ENCODE results near the gene CDC25B. TPM values are rescaled to one million over a fixed set of nuclear protein-coding genes. Genes with fewer than 3 reads are reported as not detected.

CDC25B gene
- total and polyA plus RNA-seq, 10 of the 15 experiments (the other 5 are each of a cell fraction or from before 2014, with no cell fraction given), result 4.6 to 58.8 (median 24.6) TPM

GRCh38 chr20:3768342-3769130 is 27.6 kb upstream of the CDC25B start (continued):
- TF ChIP-seq ZBTB33 (IDR thresholded peaks at IDR 0.05) (no peak), IRF3 (IDR thresholded peaks at IDR 0.05) (no peak), CREB1 (IDR thresholded peaks at IDR 0.05; ENCODE audit: low read depth) (no peak), REST (IDR thresholded peaks at IDR 0.05; ENCODE audit: low read depth, low read length) (no peak), PRDM15 (CRISPR knock-in tag; IDR thresholded peaks at IDR 0.05) (no peak), RELA (IDR thresholded peaks at IDR 0.05; ENCODE audit: borderline replicate concordance, partially characterized antibody) (peak; percentile 20), SIX5 (IDR thresholded peaks at IDR 0.05; ENCODE audit: low read depth, low read length, severe bottlenecking) (no peak), MEF2A (IDR thresholded peaks at IDR 0.05; ENCODE audit: insufficient read depth, low read depth, low read length) (no peak), SPI1 (IDR thresholded peaks at IDR 0.05; ENCODE audit: borderline replicate concordance, insufficient read depth, low read depth, low read length) (no peak)
- TF ChIP-seq, protein P1, sequence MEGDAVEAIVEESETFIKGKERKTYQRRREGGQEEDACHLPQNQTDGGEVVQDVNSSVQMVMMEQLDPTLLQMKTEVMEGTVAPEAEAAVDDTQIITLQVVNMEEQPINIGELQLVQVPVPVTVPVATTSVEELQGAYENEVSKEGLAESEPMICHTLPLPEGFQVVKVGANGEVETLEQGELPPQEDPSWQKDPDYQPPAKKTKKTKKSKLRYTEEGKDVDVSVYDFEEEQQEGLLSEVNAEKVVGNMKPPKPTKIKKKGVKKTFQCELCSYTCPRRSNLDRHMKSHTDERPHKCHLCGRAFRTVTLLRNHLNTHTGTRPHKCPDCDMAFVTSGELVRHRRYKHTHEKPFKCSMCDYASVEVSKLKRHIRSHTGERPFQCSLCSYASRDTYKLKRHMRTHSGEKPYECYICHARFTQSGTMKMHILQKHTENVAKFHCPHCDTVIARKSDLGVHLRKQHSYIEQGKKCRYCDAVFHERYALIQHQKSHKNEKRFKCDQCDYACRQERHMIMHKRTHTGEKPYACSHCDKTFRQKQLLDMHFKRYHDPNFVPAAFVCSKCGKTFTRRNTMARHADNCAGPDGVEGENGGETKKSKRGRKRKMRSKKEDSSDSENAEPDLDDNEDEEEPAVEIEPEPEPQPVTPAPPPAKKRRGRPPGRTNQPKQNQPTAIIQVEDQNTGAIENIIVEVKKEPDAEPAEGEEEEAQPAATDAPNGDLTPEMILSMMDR (IDR thresholded peaks at IDR 0.05 in 2 of 3, conservative IDR thresholded peaks at IDR 0.05 in 1 of 3; ENCODE audit: control insufficient read depth in 2 of 3, extremely low read depth in 1 of 3, insufficient read depth in 1 of 3, low read depth in 3 of 3, low read length in 3 of 3), result peak; percentile 66 to 73 (median 68)
- TF ChIP-seq, protein P2, sequence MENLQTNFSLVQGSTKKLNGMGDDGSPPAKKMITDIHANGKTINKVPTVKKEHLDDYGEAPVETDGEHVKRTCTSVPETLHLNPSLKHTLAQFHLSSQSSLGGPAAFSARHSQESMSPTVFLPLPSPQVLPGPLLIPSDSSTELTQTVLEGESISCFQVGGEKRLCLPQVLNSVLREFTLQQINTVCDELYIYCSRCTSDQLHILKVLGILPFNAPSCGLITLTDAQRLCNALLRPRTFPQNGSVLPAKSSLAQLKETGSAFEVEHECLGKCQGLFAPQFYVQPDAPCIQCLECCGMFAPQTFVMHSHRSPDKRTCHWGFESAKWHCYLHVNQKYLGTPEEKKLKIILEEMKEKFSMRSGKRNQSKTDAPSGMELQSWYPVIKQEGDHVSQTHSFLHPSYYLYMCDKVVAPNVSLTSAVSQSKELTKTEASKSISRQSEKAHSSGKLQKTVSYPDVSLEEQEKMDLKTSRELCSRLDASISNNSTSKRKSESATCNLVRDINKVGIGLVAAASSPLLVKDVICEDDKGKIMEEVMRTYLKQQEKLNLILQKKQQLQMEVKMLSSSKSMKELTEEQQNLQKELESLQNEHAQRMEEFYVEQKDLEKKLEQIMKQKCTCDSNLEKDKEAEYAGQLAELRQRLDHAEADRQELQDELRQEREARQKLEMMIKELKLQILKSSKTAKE (IDR thresholded peaks at IDR 0.05; ENCODE audit: low read depth, poor library complexity, severe bottlenecking), result no peak
- TF ChIP-seq, protein P3, sequence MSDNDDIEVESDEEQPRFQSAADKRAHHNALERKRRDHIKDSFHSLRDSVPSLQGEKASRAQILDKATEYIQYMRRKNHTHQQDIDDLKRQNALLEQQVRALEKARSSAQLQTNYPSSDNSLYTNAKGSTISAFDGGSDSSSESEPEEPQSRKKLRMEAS (IDR thresholded peaks at IDR 0.05; ENCODE audit: low read depth, low read length), result no peak

Data from GM12878 (cell line).